ENCODE measurements around the gene LMAN1.

LMAN1 gene

DNA sequence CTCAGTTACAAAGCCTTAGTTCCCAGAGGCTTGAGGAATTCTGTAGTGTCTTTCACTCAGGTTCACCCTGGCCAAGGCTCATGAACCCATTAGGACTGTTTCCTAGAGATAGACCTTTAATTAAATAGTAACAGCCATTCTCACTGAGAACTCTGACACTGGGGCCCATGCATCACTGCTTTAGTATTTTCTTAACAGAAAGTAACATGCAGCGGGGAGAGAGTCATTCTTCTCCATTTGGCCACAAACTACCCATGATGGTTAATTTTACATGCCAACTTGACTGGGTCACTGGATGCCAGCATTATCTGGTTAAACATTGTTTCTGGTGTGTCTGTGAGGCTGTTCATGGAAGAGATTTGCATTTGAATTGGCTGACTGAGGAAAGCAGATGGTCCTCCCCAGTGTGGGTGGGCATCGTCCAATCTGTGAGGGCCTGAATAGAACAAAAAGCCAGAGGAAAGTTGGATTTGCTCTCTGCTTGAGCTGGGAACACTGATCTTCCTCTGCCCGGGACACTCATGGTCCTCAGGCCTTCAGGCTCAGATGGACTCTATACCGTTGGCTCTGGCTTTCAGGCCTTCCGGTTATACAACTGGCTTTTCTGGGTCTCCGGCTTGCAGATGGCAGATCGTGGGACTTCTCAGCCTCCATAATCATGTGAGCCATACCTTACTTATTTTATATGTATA lies 35.0 kb downstream of the LMAN1 start:
- no peak for FAIRE-seq

DNA sequence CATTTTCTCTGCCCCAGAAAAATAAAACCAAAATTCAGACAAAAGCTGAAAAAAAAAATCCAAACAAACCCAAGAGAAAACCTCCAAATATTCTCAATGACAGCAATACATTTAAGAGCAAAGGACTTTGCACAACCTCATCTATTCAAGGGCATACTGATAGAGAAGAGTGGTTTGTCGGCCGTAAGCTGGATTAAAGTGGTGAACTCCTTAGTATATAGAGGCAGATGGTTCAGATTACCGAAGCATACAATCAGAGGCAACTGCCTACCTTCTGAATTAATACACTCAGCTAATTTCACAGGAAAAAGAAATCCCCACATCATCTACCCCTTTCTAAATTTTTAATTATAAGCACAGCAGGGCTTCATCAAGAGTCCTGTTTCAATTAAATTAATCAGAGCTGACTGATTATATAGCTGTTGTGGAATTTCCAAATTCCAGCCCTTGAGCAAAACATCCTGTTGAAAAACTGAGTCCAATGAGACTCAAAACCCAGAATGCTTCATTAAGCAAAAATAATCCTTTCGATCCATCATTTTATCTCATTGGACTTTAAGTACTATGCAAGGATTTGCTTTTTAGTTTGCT lies 40.5 kb downstream of the LMAN1 start, which contains the start of gene CPLX4:
TSS of gene CPLX4 (minus strand) at position 190 of the 591 bp plus-strand sequence. CDS start at position 3, 187 bp downstream.
- FAIRE-seq: no peak
- no peak for DNase-seq (ENCODE audit: insufficient read length, low spot score)
- no peak for TF ChIP-seq TAF1 (IDR thresholded peaks at IDR 0.05; ENCODE audit: low read depth, low read length)
- TF ChIP-seq POLR2A (IDR thresholded peaks at IDR 0.05; ENCODE audit: low read depth, low read length): no peak

More for the DNA sequence above, 35.0 kb downstream of the LMAN1 start:
- TF ChIP-seq TAF1 (IDR thresholded peaks at IDR 0.05; ENCODE audit: low read depth, low read length) (no peak), POLR2A (IDR thresholded peaks at IDR 0.05; ENCODE audit: low read depth, low read length) (no peak), POU2F2 (IDR thresholded peaks at IDR 0.05; ENCODE audit: low read depth, low read length) (no peak), POLR2AphosphoS5 (IDR thresholded peaks at IDR 0.05; ENCODE audit: low read depth, low read length) (no peak; the same call in 1 of the 2 replicates), SPI1 (IDR thresholded peaks at IDR 0.05; ENCODE audit: low read depth, low read length) (no peak), PAX5 (IDR thresholded peaks at IDR 0.05; ENCODE audit: insufficient read depth, low read length, severe bottlenecking) (no peak)
- no peak for DNase-seq (ENCODE audit: insufficient read length, low spot score)

DNA sequence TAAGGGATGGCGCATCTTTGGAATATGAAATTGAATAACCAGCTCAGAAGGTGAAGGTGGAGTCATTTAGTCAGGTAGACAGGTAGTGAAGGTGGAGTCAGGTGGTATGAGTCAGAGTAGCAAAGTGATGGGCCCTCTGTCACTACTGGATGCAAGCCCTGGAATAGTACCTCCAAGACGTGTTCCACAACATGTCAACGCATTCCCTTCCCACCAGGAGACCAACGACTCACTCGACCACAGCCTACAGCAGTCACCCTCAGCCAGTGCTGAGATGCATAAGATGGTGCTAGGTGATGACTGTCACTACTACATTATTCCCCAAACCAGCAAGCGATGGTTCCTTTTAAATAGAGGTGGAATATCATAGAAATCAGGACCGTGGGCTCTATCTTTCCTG lies 47.4 kb downstream of the LMAN1 start:
- TF ChIP-seq POU2F2 (IDR thresholded peaks at IDR 0.05; ENCODE audit: low read depth, low read length) (no peak), SPI1 (IDR thresholded peaks at IDR 0.05; ENCODE audit: low read depth, low read length) (no peak), POLR2AphosphoS5 (IDR thresholded peaks at IDR 0.05; ENCODE audit: low read depth, low read length) (no peak), POLR2A (IDR thresholded peaks at IDR 0.05; ENCODE audit: low read depth, low read length) (no peak), TAF1 (IDR thresholded peaks at IDR 0.05; ENCODE audit: low read depth, low read length) (no peak), PAX5 (IDR thresholded peaks at IDR 0.05; ENCODE audit: insufficient read depth, low read length, severe bottlenecking) (no peak)
- no peak for FAIRE-seq
- DNase-seq (ENCODE audit: insufficient read length, low spot score): no peak

DNA sequence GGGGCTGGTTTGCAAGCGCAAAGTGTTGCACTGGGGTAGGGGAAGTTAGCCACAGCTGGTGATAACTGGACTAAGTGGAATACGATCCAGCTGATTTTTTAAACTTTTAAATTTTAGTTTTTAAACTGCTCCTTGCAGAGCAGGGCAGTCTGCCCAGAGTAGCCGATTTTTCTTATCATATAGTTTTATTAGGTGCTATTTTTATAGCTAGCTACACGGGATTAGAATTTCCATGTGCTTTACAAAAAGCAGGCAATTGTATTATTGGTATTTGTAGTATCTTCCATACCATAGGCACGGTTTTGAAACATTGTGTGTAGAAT lies 50.2 kb downstream of the LMAN1 start:
- TF ChIP-seq POLR2AphosphoS5 (IDR thresholded peaks at IDR 0.05; ENCODE audit: low read depth, low read length) (no peak), PAX5 (IDR thresholded peaks at IDR 0.05; ENCODE audit: insufficient read depth, low read length, severe bottlenecking) (no peak), SPI1 (IDR thresholded peaks at IDR 0.05; ENCODE audit: low read depth, low read length) (no peak), TAF1 (IDR thresholded peaks at IDR 0.05; ENCODE audit: low read depth, low read length) (no peak)
- FAIRE-seq (no peak), DNase-seq (ENCODE audit: insufficient read length, low spot score) (no peak)

DNA sequence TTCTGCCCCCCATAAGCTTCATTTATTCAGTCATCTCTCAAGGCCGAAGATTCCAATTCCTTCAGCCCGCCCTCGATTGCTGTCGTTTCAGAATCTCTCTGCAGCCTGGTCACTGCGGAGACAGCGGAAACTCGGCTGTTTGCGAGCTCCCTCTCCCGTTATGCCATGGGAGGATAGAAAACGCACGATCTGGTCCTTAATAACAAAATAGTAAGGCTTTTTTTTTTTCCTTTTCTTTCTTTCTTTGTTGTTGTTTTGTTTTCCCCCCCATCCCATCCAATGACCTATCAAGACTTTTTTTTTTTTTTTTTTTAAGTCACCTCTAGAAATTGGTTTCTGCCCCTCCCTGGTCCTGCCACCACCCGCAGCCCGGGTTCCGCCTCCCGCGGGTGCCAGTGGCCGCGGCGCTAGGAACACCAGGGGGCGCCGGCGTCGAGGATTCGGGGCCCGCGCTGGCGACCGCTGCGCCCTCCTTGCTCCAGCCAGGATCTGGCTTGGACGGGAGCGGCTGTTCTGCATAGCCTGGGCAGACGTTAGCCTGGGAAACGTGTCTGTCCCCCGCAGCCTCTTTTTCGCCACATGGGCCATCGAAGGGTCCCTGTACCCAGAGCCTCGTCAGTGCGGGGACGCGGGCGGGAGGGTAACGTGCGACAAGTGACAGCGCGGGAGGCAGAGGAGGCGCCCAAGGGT lies 50.7 kb downstream of the LMAN1 start:
- peak; percentile 9 for FAIRE-seq
- DNase-seq (ENCODE audit: insufficient read length, low spot score): peak; percentile 69
- TF ChIP-seq POLR2A (IDR thresholded peaks at IDR 0.05; ENCODE audit: low read depth, low read length) (no peak), PAX5 (IDR thresholded peaks at IDR 0.05; ENCODE audit: insufficient read depth, low read length, severe bottlenecking) (no peak), POU2F2 (IDR thresholded peaks at IDR 0.05; ENCODE audit: low read depth, low read length) (no peak), SPI1 (IDR thresholded peaks at IDR 0.05; ENCODE audit: low read depth, low read length) (no peak), POLR2AphosphoS5 (IDR thresholded peaks at IDR 0.05; ENCODE audit: low read depth, low read length) (no peak), TAF1 (IDR thresholded peaks at IDR 0.05; ENCODE audit: low read depth, low read length) (no peak)

DNA sequence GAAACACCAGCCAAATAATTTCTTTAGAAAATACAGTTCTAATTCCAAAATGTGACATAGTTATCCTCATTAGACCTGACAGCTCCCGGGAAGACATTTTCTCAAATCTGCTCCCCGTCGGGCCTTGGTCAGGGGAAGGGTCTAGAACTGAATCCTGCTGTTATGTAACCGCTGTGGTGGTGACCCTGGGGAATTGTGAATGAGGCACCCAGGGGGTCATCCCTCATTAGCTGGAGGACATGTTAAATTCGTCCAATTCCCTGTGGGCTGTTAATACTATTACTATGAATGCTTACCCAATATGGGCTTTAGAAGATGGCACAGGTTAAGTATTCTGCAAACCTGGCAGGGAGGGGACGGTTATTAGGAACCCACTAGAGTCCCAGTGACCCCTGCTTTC lies 52.4 kb downstream of the LMAN1 start:
- no peak for DNase-seq (ENCODE audit: insufficient read length, low spot score)
- TF ChIP-seq POLR2A (IDR thresholded peaks at IDR 0.05; ENCODE audit: low read depth, low read length) (no peak), POLR2AphosphoS5 (IDR thresholded peaks at IDR 0.05; ENCODE audit: low read depth, low read length) (no peak), PAX5 (IDR thresholded peaks at IDR 0.05; ENCODE audit: insufficient read depth, low read length, severe bottlenecking) (no peak), TAF1 (IDR thresholded peaks at IDR 0.05; ENCODE audit: low read depth, low read length) (no peak), POU2F2 (IDR thresholded peaks at IDR 0.05; ENCODE audit: low read depth, low read length) (no peak), SPI1 (IDR thresholded peaks at IDR 0.05; ENCODE audit: low read depth, low read length) (no peak)
- no peak for FAIRE-seq

DNA sequence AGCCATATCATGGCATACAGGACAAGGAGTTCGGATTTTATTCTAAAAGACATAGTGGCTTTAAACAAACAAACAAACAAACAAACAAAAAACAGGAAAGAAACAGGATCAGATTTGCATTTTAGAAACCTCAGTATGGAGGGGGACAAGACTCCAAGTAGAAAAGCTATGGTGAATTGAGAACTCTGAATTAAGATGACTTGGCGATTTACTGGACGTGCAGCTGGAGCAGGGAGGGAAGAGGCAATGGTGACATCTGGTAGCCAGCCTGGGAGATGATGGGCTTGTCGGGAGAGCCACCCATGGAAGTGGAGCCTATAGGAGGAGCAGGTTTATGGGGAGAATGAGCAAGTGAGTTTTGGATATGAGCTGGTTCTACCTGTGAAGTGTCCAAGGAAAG lies 53.8 kb downstream of the LMAN1 start:
- FAIRE-seq (no peak), DNase-seq (ENCODE audit: insufficient read length, low spot score) (no peak)
- TF ChIP-seq TAF1 (IDR thresholded peaks at IDR 0.05; ENCODE audit: low read depth, low read length) (no peak), POLR2AphosphoS5 (IDR thresholded peaks at IDR 0.05; ENCODE audit: low read depth, low read length) (no peak), POLR2A (IDR thresholded peaks at IDR 0.05; ENCODE audit: low read depth, low read length) (no peak), PAX5 (IDR thresholded peaks at IDR 0.05; ENCODE audit: insufficient read depth, low read length, severe bottlenecking) (no peak), POU2F2 (IDR thresholded peaks at IDR 0.05; ENCODE audit: low read depth, low read length) (no peak), SPI1 (IDR thresholded peaks at IDR 0.05; ENCODE audit: low read depth, low read length) (no peak)

DNA sequence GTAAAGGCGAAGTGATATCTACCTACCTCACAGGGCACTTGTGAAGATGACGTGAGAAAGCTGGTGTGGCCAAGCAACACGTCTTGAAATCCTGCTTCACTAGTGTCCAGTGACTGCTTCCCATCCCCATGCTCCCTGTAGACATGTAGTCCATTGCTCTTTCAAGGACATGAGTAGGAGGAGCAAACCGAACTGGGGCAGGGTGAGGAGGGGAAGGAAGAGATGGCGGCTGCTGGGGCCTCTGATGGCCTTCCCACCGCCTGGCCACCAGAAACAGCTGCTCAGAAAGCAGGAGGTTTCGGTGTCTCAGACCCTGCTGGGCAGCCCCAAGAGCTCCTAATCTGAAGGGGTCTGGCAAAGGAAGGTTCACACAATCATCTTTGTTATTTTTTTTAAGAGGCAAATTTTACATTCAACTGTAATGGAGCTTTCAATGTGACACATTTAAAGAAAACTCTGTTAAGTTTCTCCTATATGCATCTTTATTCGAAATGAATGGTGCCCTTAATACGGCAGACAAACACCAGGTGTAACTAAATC lies 55.3 kb downstream of the LMAN1 start:
- DNase-seq (ENCODE audit: insufficient read length, low spot score) (no peak), FAIRE-seq (no peak)
- no peak for TF ChIP-seq SPI1 (IDR thresholded peaks at IDR 0.05; ENCODE audit: low read depth, low read length)
- no peak for TF ChIP-seq POLR2A (IDR thresholded peaks at IDR 0.05; ENCODE audit: low read depth, low read length)
- TF ChIP-seq PAX5 (IDR thresholded peaks at IDR 0.05; ENCODE audit: insufficient read depth, low read length, severe bottlenecking): no peak
- no peak for TF ChIP-seq POLR2AphosphoS5 (IDR thresholded peaks at IDR 0.05; ENCODE audit: low read depth, low read length)

DNA sequence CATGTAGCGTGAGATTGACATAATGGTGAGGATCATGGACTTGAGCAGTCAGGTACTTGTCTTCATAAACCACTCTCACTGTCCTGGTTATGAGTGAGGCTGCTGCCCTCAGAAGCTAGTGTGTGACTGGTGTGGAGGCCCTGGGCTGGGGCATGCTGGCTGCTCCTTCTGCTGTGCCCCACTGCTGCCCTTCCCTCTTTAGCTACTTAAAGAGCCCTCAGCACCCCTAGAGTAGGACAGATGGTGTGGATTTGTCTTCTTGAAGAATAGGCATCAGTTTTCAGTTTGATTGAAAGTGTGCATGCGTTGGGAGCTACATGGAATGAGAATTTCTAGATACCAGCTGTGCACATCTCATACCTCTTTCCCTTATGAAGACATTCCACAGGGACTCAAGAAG lies 56.1 kb downstream of the LMAN1 start:
- FAIRE-seq: no peak
- DNase-seq (ENCODE audit: insufficient read length, low spot score): no peak
- no peak for TF ChIP-seq POLR2AphosphoS5 (IDR thresholded peaks at IDR 0.05; ENCODE audit: low read depth, low read length)
- TF ChIP-seq TAF1 (IDR thresholded peaks at IDR 0.05; ENCODE audit: low read depth, low read length): no peak
- no peak for TF ChIP-seq SPI1 (IDR thresholded peaks at IDR 0.05; ENCODE audit: low read depth, low read length)
- TF ChIP-seq POU2F2 (IDR thresholded peaks at IDR 0.05; ENCODE audit: low read depth, low read length): no peak
- TF ChIP-seq PAX5 (IDR thresholded peaks at IDR 0.05; ENCODE audit: insufficient read depth, low read length, severe bottlenecking): no peak
- no peak for TF ChIP-seq POLR2A (IDR thresholded peaks at IDR 0.05; ENCODE audit: low read depth, low read length)

Data from GM12891 (cell line).